Measurements from ENCODE around the gene HECW1. TPM values are rescaled to one million over a fixed set of nuclear protein-coding genes. Genes with fewer than 3 reads are reported as not detected.

HECW1 gene
- total and polyA plus RNA-seq, 2 of the 8 experiments (the other 6 are each of a cell fraction or from before 2014, with no cell fraction given), result 2.9 to 12.7 TPM

- TF ChIP-seq CHD7 (IDR thresholded peaks at IDR 0.05; ENCODE audit: insufficient replicate concordance, low read length) (no peak), SIX5 (IDR thresholded peaks at IDR 0.05; ENCODE audit: low read depth, low read length) (no peak), SUZ12 (IDR thresholded peaks at IDR 0.05; ENCODE audit: low read length) (no peak), SIN3A (conservative IDR thresholded peaks at IDR 0.05 in 1 of 2, IDR thresholded peaks at IDR 0.05 in 1 of 2; ENCODE audit: low read depth in 1 of 2, low read length in 2 of 2) (no peak), JUN (IDR thresholded peaks at IDR 0.05; ENCODE audit: low read depth, low read length) (no peak), RFX5 (IDR thresholded peaks at IDR 0.05; ENCODE audit: borderline replicate concordance, low read depth, low read length) (no peak), FOSL1 (IDR thresholded peaks at IDR 0.05; ENCODE audit: insufficient read depth, low read depth, low read length) (no peak), BRCA1 (IDR thresholded peaks at IDR 0.05; ENCODE audit: low read depth, low read length) (no peak), USF2 (IDR thresholded peaks at IDR 0.05; ENCODE audit: low read length) (no peak)
Measured at GRCh38 chr7:43081603-43082002, 30.8 kb upstream of the HECW1 start (continued).

All from H1 (cell line).